CD4-positive, alpha-beta memory T cell (primary cell): Measurements from ENCODE around the gene NLN. TPM values are rescaled to one million over a fixed set of nuclear protein-coding genes. Genes with fewer than 3 reads are reported as not detected.

ENCODE experiments used
- CTCF ChIA-PET: fragments of 350-600 bp; sonication (Branson Sonifier 250); formaldehyde crosslinking; loops from one replicate; lab custom pipeline; 2021; ENCODE audit warnings: inconsistent platforms; ENCODE audit not compliant: partially characterized antibody; lab: Charles Lee
- POLR2A ChIA-PET: fragments of 350-600 bp; sonication (Branson Sonifier 250); formaldehyde crosslinking; loops from one replicate; lab custom pipeline; 2021; ENCODE audit not compliant: partially characterized antibody; lab: Charles Lee
- DNase-seq, 5 donors: peaks; one replicate each; pipeline versions ENCODE4 v3.0.0 to v3.0.0-alpha.2; 2020 to 2022; ENCODE audit warnings: mixed read lengths in 1 of 5
- H3K27ac ChIP-seq: one replicate; pipeline ENCODE4 v1.7.0; 2013; ENCODE audit warnings: low read depth, low read length
- H3K27me3 ChIP-seq: 2 replicates; pipeline ENCODE4 v1.7.0; 2013; ENCODE audit warnings: mild to moderate bottlenecking, low read length, moderate library complexity; ENCODE audit not compliant: insufficient read depth
- H3K36me3 ChIP-seq: 2 replicates; pipeline ENCODE4 v1.7.0; 2013; ENCODE audit warnings: mild to moderate bottlenecking, low read length, moderate library complexity; ENCODE audit not compliant: insufficient read depth
- H3K4me1 ChIP-seq: 2 replicates; pipeline ENCODE4 v1.7.0; 2013; ENCODE audit warnings: mild to moderate bottlenecking, low read length, moderate library complexity; ENCODE audit not compliant: insufficient read depth
- H3K4me3 ChIP-seq, 2 donors: one replicate each; pipeline ENCODE4 v1.7.0; 2013; ENCODE audit warnings: low read length in 2 of 2, mild to moderate bottlenecking in 1 of 2
- H3K9me3 ChIP-seq, 2 donors: one replicate each; pipeline ENCODE4 v1.7.0; 2013; ENCODE audit warnings: low read length in 2 of 2, control low read depth in 1 of 2; ENCODE audit not compliant: control insufficient read depth in 1 of 2
- H3K27ac Mint-ChIP-seq, 7 donors: one replicate each; pipeline ENCODE4 v1.8.0; 2020 to 2021; ENCODE audit warnings: mixed read lengths in 7 of 7, mild to moderate bottlenecking in 6 of 7, inconsistent platforms in 3 of 7, moderate library complexity in 3 of 7
- H3K27me3 Mint-ChIP-seq, 2 donors: one replicate each; pipeline ENCODE4 v1.8.0; 2020 to 2021; ENCODE audit warnings: mixed read lengths in 2 of 2
- H3K36me3 Mint-ChIP-seq, 2 donors: one replicate each; pipeline ENCODE4 v1.8.0; 2020 to 2021; ENCODE audit warnings: mixed read lengths in 2 of 2, inconsistent platforms in 1 of 2, mild to moderate bottlenecking in 1 of 2
- H3K4me1 Mint-ChIP-seq, 4 donors: one replicate each; pipeline ENCODE4 v1.8.0; 2020 to 2021; ENCODE audit warnings: mixed read lengths in 4 of 4, mild to moderate bottlenecking in 1 of 4
- H3K4me3 Mint-ChIP-seq, 8 donors: one replicate each; pipeline ENCODE4 v1.8.0; 2020 to 2021; ENCODE audit warnings: mixed read lengths in 8 of 8, mild to moderate bottlenecking in 7 of 8, moderate library complexity in 6 of 8, inconsistent platforms in 3 of 8
- H3K9me3 Mint-ChIP-seq, 8 donors: one replicate each; pipeline ENCODE4 v1.8.0; 2020 to 2021; ENCODE audit warnings: mixed read lengths in 8 of 8, mild to moderate bottlenecking in 5 of 8, inconsistent platforms in 3 of 8, moderate library complexity in 1 of 8
- intact Hi-C: fragments of 100-400 bp; cut with micrococcal nuclease; formaldehyde crosslinking; loops from one replicate; pipeline ENCODE4 v1.15.1; 2023
- polyA plus RNA-seq, 2 donors: library from polyadenylated mRNA; unstranded; fragments of 300-500 nt; fragmentation: Illumina TruSeq; gene quantifications; one replicate each; pipeline ENCODE4 v1.2.3, GENCODE V29; 2021
- total RNA-seq, 2 experiments: library from RNA; stranded (reverse); gene quantifications; one replicate each; pipeline ENCODE4 v1.2.3, GENCODE V29; 2021

The NLN gene
- total and polyA plus RNA-seq, 4 experiments from 2014 or later = 2.3 to 3.5 (median 2.6) TPM

- Mint-ChIP-seq H3K4me1 (peaks cover 4 to 12% (median 10%) of the 10 kb centered on the region in 4 donors), H3K9me3 (no peaks in the 10 kb centered on the region), H3K4me3 (peak overlapping the region in 4 of 8 donors; percentile 25 to 66 (median 48)), H3K27ac (no peak overlapping the region), H3K27me3 (no peaks in the 10 kb centered on the region), H3K36me3 (peaks cover 0 to 29% of the 10 kb centered on the region in 2 donors)
- Histone ChIP-seq H3K36me3 (no peaks in the 10 kb centered on the region), H3K4me3 (no peak overlapping the region), H3K27me3 (no peaks in the 10 kb centered on the region), H3K9me3 (no peaks in the 10 kb centered on the region), H3K27ac (no peak overlapping the region), H3K4me1 (peaks cover 11% of the 10 kb centered on the region)
- ChIA-PET CTCF (interaction anchor here (0.6 to 1.3 kb wide), 2 partner anchors 9 to 1034 kb away, joined by 3 to 4 read pairs; no protein-coding TSS in a partner anchor), POLR2A (no interaction called here)
- DNase-seq = peak in 1 of 5 donors; percentile 17
- intact Hi-C loops = no loop called here
Measured at GRCh38 chr5:65812648-65813047, 90.6 kb downstream of the NLN start.

GRCh38 chr5:65813174-65813573 is 91.2 kb downstream of the NLN start:
- Mint-ChIP-seq H3K36me3 (peaks cover 0 to 29% of the 10 kb centered on the region in 2 donors), H3K27me3 (no peaks in the 10 kb centered on the region), H3K4me3 (peak overlapping the region in 2 of 8 donors; percentile 3 to 17), H3K4me1 (peaks cover 4 to 12% (median 10%) of the 10 kb centered on the region in 4 donors), H3K9me3 (no peaks in the 10 kb centered on the region), H3K27ac (peak overlapping the region in 1 of 7 donors; percentile 14)
- no peak for DNase-seq
- Histone ChIP-seq H3K4me1 (peaks cover 11% of the 10 kb centered on the region), H3K27me3 (no peaks in the 10 kb centered on the region), H3K27ac (no peak overlapping the region), H3K9me3 (no peaks in the 10 kb centered on the region), H3K4me3 (no peak overlapping the region), H3K36me3 (no peaks in the 10 kb centered on the region)
- POLR2A ChIA-PET = no interaction called here
- CTCF ChIA-PET = no interaction called here
- intact Hi-C loops = no loop called here

- Mint-ChIP-seq H3K4me1 (peaks cover 4 to 12% (median 10%) of the 10 kb centered on the region in 4 donors), H3K4me3 (no peak overlapping the region), H3K27ac (no peak overlapping the region), H3K27me3 (no peaks in the 10 kb centered on the region), H3K9me3 (no peaks in the 10 kb centered on the region), H3K36me3 (peaks cover 0 to 24% of the 10 kb centered on the region in 2 donors)
- intact Hi-C loops = no loop called here
- Histone ChIP-seq H3K27me3 (no peaks in the 10 kb centered on the region), H3K36me3 (no peaks in the 10 kb centered on the region), H3K4me3 (no peak overlapping the region), H3K27ac (no peak overlapping the region), H3K9me3 (no peaks in the 10 kb centered on the region), H3K4me1 (peaks cover 11% of the 10 kb centered on the region)
- no peak for DNase-seq
- POLR2A ChIA-PET = no interaction called here
- CTCF ChIA-PET = no interaction called here
Measured at GRCh38 chr5:65815161-65815560, 93.2 kb downstream of the NLN start.

GRCh38 chr5:65816729-65817128 is 94.7 kb downstream of the NLN start:
- DNase-seq = no peak
- H3K4me3 ChIP-seq = no peak overlapping the region
- Mint-ChIP-seq H3K36me3 (peaks cover 0 to 21% of the 10 kb centered on the region in 2 donors), H3K27ac (no peak overlapping the region), H3K4me1 (peaks cover 4 to 12% (median 10%) of the 10 kb centered on the region in 4 donors), H3K4me3 (no peak overlapping the region), H3K27me3 (no peaks in the 10 kb centered on the region), H3K9me3 (no peaks in the 10 kb centered on the region)
- no peaks in the 10 kb centered on the region for H3K36me3 ChIP-seq
- no peak overlapping the region for H3K27ac ChIP-seq
- ChIA-PET POLR2A (no interaction called here), CTCF (no interaction called here)
- no peaks in the 10 kb centered on the region for H3K27me3 ChIP-seq
- peaks cover 11% of the 10 kb centered on the region for H3K4me1 ChIP-seq
- intact Hi-C loops = no loop called here
- H3K9me3 ChIP-seq = no peaks in the 10 kb centered on the region

GRCh38 chr5:65817931-65818330 is 95.9 kb downstream of the NLN start:
- no peak for DNase-seq
- intact Hi-C loops = no loop called here
- Mint-ChIP-seq H3K9me3 (no peaks in the 10 kb centered on the region), H3K4me1 (peaks cover 0 to 6% (median 3%) of the 10 kb centered on the region in 4 donors), H3K27ac (no peak overlapping the region), H3K4me3 (no peak overlapping the region), H3K27me3 (no peaks in the 10 kb centered on the region), H3K36me3 (peaks cover 0 to 13% of the 10 kb centered on the region in 2 donors)
- POLR2A ChIA-PET = no interaction called here
- H3K36me3 ChIP-seq = no peaks in the 10 kb centered on the region
- H3K27ac ChIP-seq = no peak overlapping the region
- CTCF ChIA-PET = no interaction called here
- H3K4me3 ChIP-seq = no peak overlapping the region
- H3K27me3 ChIP-seq = no peaks in the 10 kb centered on the region
- H3K9me3 ChIP-seq = no peaks in the 10 kb centered on the region
- H3K4me1 ChIP-seq = peaks cover 3% of the 10 kb centered on the region

- no peak overlapping the region for H3K27ac ChIP-seq
- no peaks in the 10 kb centered on the region for H3K36me3 ChIP-seq
- CTCF ChIA-PET = interaction anchor here (1.2 kb wide), 1 partner anchor 21 kb away, joined by 3 read pairs; no protein-coding TSS in a partner anchor
- no peaks in the 10 kb centered on the region for H3K9me3 ChIP-seq
- no peaks in the 10 kb centered on the region for H3K4me1 ChIP-seq
- Mint-ChIP-seq H3K4me1 (peaks cover 0 to 2% (median 0%) of the 10 kb centered on the region in 4 donors), H3K4me3 (no peak overlapping the region), H3K36me3 (peaks cover 0 to 13% of the 10 kb centered on the region in 2 donors), H3K27ac (no peak overlapping the region), H3K9me3 (no peaks in the 10 kb centered on the region), H3K27me3 (no peaks in the 10 kb centered on the region)
- no peaks in the 10 kb centered on the region for H3K27me3 ChIP-seq
- DNase-seq = no peak
- no peak overlapping the region for H3K4me3 ChIP-seq
- POLR2A ChIA-PET = no interaction called here
- intact Hi-C loops = no loop called here
Measured at GRCh38 chr5:65818592-65818991, 96.6 kb downstream of the NLN start.

- Histone ChIP-seq H3K4me3 (no peak overlapping the region), H3K9me3 (no peaks in the 10 kb centered on the region), H3K4me1 (no peaks in the 10 kb centered on the region), H3K27me3 (no peaks in the 10 kb centered on the region), H3K27ac (no peak overlapping the region), H3K36me3 (no peaks in the 10 kb centered on the region)
- intact Hi-C loops = no loop called here
- Mint-ChIP-seq H3K4me3 (no peak overlapping the region), H3K27me3 (no peaks in the 10 kb centered on the region), H3K36me3 (peaks cover 0 to 10% of the 10 kb centered on the region in 2 donors), H3K27ac (no peak overlapping the region), H3K9me3 (no peaks in the 10 kb centered on the region), H3K4me1 (no peaks in the 10 kb centered on the region)
- CTCF ChIA-PET = interaction anchor here (1.2 kb wide), 1 partner anchor 21 kb away, joined by 3 read pairs; no protein-coding TSS in a partner anchor
- DNase-seq = no peak
- POLR2A ChIA-PET = no interaction called here
Measured at GRCh38 chr5:65819215-65819904, 97.4 kb downstream of the NLN start.
